H9 (cell line): ENCODE measurements around the gene WDR27. TPM values are rescaled to one million over a fixed set of nuclear protein-coding genes. Genes with fewer than 3 reads are reported as not detected.

Source experiments
- DNase-seq: peaks from one replicate; pipeline ENCODE4 v3.0.0-alpha.2; 2017
- H2AFZ ChIP-seq: one replicate; pipeline ENCODE4 v1.6.1; 2013; ENCODE audit warnings: mild to moderate bottlenecking, low read length, control low read depth, moderate library complexity
- H2AK5ac ChIP-seq: 2 replicates; pipeline ENCODE4 v1.6.1; 2013; ENCODE audit warnings: low read length, control low read depth, mixed read lengths; ENCODE audit not compliant: insufficient read length
- H2BK120ac ChIP-seq: one replicate; pipeline ENCODE4 v1.6.1; 2013; ENCODE audit warnings: low read depth, mild to moderate bottlenecking, low read length, control low read depth, inconsistent platforms; ENCODE audit not compliant: poor library complexity, severe bottlenecking
- H2BK12ac ChIP-seq: 2 replicates; pipeline ENCODE4 v1.6.1; 2013; ENCODE audit warnings: low read length, control low read depth, mixed read lengths, low read depth; ENCODE audit not compliant: insufficient read length
- H2BK15ac ChIP-seq: 2 replicates; pipeline ENCODE4 v1.6.1; 2013; ENCODE audit warnings: low read depth, low read length, control low read depth
- H2BK20ac ChIP-seq: one replicate; pipeline ENCODE4 v1.6.1; 2013; ENCODE audit warnings: low read depth, mild to moderate bottlenecking, low read length, control low read depth, inconsistent platforms; ENCODE audit not compliant: poor library complexity, severe bottlenecking
- H2BK5ac ChIP-seq: 2 replicates; pipeline ENCODE4 v1.6.1; 2013; ENCODE audit warnings: low read length, control low read depth, mixed read lengths; ENCODE audit not compliant: insufficient read length
- H3K14ac ChIP-seq: 2 replicates; pipeline ENCODE4 v1.6.1; 2013; ENCODE audit warnings: low read length, control low read depth; ENCODE audit not compliant: insufficient read depth
- H3K18ac ChIP-seq: 2 replicates; pipeline ENCODE4 v1.6.1; 2013; ENCODE audit warnings: low read depth, mild to moderate bottlenecking, mixed read lengths, low read length, control low read depth; ENCODE audit not compliant: insufficient read length
- H3K23ac ChIP-seq: 2 replicates; pipeline ENCODE4 v1.6.1; 2013; ENCODE audit warnings: low read length, control low read depth, mixed read lengths, low read depth; ENCODE audit not compliant: insufficient read length
- H3K23me2 ChIP-seq: 2 replicates; pipeline ENCODE4 v1.6.1; 2013; ENCODE audit warnings: low read depth, mild to moderate bottlenecking, mixed read lengths, low read length, control low read depth; ENCODE audit not compliant: insufficient read length, poor library complexity, severe bottlenecking
- H3K27ac ChIP-seq: 2 replicates; pipeline ENCODE4 v1.5.1; 2013; ENCODE audit warnings: low read length, control low read depth, mixed read lengths, low read depth; ENCODE audit not compliant: insufficient read length
- H3K27me3 ChIP-seq: 2 replicates; pipeline ENCODE4 v1.6.1; 2013; ENCODE audit warnings: low read length, control low read depth, inconsistent platforms; ENCODE audit not compliant: insufficient read depth
- H3K4ac ChIP-seq: 2 replicates; pipeline ENCODE4 v1.6.1; 2013; ENCODE audit warnings: low read depth, mild to moderate bottlenecking, control low read depth, inconsistent platforms, low read length, moderate library complexity
- H3K4me1 ChIP-seq: 2 replicates; pipeline ENCODE4 v1.6.1; 2013; ENCODE audit warnings: low read length, control low read depth, inconsistent platforms; ENCODE audit not compliant: insufficient read depth
- H3K4me2 ChIP-seq: 2 replicates; pipeline ENCODE4 v1.6.1; 2013; ENCODE audit warnings: low read length, control low read depth, mixed read lengths; ENCODE audit not compliant: insufficient read length, insufficient read depth
- H3K56ac ChIP-seq: 2 replicates; pipeline ENCODE4 v1.6.1; 2013; ENCODE audit warnings: low read depth, mild to moderate bottlenecking, mixed read lengths, low read length, control low read depth; ENCODE audit not compliant: insufficient read length
- H3K79me1 ChIP-seq: 2 replicates; pipeline ENCODE4 v1.6.1; 2013; ENCODE audit warnings: low read depth, mild to moderate bottlenecking, moderate library complexity, low read length, control low read depth, inconsistent platforms; ENCODE audit not compliant: insufficient read depth, poor library complexity, severe bottlenecking
- H3K79me2 ChIP-seq: 2 replicates; pipeline ENCODE4 v1.6.1; 2013; ENCODE audit warnings: low read length, control low read depth, inconsistent platforms; ENCODE audit not compliant: insufficient read depth
- H3K9ac ChIP-seq: 2 replicates; pipeline ENCODE4 v1.6.1; 2013; ENCODE audit warnings: low read length, control low read depth, mixed read lengths; ENCODE audit not compliant: insufficient read length; ENCODE audit errors: extremely low read depth
- H3K9me3 ChIP-seq: one replicate; pipeline ENCODE4 v1.6.1; 2013; ENCODE audit warnings: low read depth, low read length, inconsistent platforms; ENCODE audit not compliant: control insufficient read depth
- H3T11ph ChIP-seq: one replicate; pipeline ENCODE4 v1.6.1; 2013; ENCODE audit warnings: mild to moderate bottlenecking, low read length, control low read depth, inconsistent platforms
- H4K20me1 ChIP-seq: one replicate; pipeline ENCODE4 v1.6.1; 2013; ENCODE audit not compliant: control insufficient read depth, insufficient read length, insufficient read depth
- H4K5ac ChIP-seq: 2 replicates; pipeline ENCODE4 v1.6.1; 2013; ENCODE audit warnings: low read depth, mild to moderate bottlenecking, mixed read lengths, low read length, control low read depth; ENCODE audit not compliant: insufficient read length
- H4K8ac ChIP-seq: replicated peaks from 2 replicates; pipeline ENCODE4 v1.6.1; 2013; ENCODE audit warnings: low read length, control low read depth, mixed read lengths, low read depth; ENCODE audit not compliant: insufficient read length
- H4K91ac ChIP-seq: 2 replicates; pipeline ENCODE4 v1.6.1; 2013; ENCODE audit warnings: low read depth, mild to moderate bottlenecking, moderate library complexity, mixed read lengths, low read length, control low read depth; ENCODE audit not compliant: insufficient read length
- H3K27ac Mint-ChIP-seq, 3 experiments: 2 replicates in 2 of 3; 3 replicates in 1 of 3; pipeline ENCODE4 v1.8.0; 2020 to 2021; ENCODE audit warnings: mixed read lengths in 3 of 3, mild to moderate bottlenecking in 1 of 3, moderate library complexity in 1 of 3
- H3K27me3 Mint-ChIP-seq: 2 replicates; pipeline ENCODE4 v1.8.0; 2021; ENCODE audit warnings: low read depth, mild to moderate bottlenecking, moderate library complexity, mixed read lengths
- H3K36me3 Mint-ChIP-seq, 3 experiments: 2 replicates in 2 of 3; 3 replicates in 1 of 3; pipeline ENCODE4 v1.8.0; 2020 to 2021; ENCODE audit warnings: low read depth in 3 of 3, mixed read lengths in 3 of 3; ENCODE audit not compliant: insufficient read depth in 1 of 3
- H3K4me1 Mint-ChIP-seq, 2 experiments: 2 replicates each; pipeline ENCODE4 v1.8.0; 2020; ENCODE audit warnings: mixed read lengths in 2 of 2
- H3K4me3 Mint-ChIP-seq, 2 experiments: 2 replicates in 1 of 2; 3 replicates in 1 of 2; pipeline ENCODE4 v1.8.0; 2020 to 2021; ENCODE audit warnings: mild to moderate bottlenecking in 2 of 2, mixed read lengths in 2 of 2, moderate library complexity in 1 of 2
- H3K9me3 Mint-ChIP-seq, 2 experiments: 2 replicates in 1 of 2; 3 replicates in 1 of 2; pipeline ENCODE4 v1.8.0; 2020; ENCODE audit warnings: mild to moderate bottlenecking in 2 of 2, mixed read lengths in 2 of 2, moderate library complexity in 1 of 2
- WGBS: extraction: QIAGEN DNeasy Blood & Tissue Kit; methylation state at CpG from one replicate; pipeline ENCODE4 v1.1.7; 2013; ENCODE audit warnings: missing lambda C conversion rate, low lambda C conversion rate, mixed read lengths; ENCODE audit not compliant: insufficient read length; ENCODE audit errors: extremely low coverage; 5-methylcytosine and 5-hydroxymethylcytosine counted together
- total RNA-seq: library from RNA; stranded (reverse); gene quantifications from 2 replicates; pipeline ENCODE4 v1.2.1, GENCODE V29; 2021
- TF ChIP-seq, protein P1 (sequence below): fragments of 200-600 bp; sonication (generic); conservative IDR thresholded peaks from 3 replicates; pipeline ENCODE4 v1.8.0; 2021; ENCODE audit warnings: antibody characterized with exemption, mild to moderate bottlenecking

Gene WDR27
- total RNA-seq, 1 experiment from 2014 or later, result 48.7 TPM

DNA sequence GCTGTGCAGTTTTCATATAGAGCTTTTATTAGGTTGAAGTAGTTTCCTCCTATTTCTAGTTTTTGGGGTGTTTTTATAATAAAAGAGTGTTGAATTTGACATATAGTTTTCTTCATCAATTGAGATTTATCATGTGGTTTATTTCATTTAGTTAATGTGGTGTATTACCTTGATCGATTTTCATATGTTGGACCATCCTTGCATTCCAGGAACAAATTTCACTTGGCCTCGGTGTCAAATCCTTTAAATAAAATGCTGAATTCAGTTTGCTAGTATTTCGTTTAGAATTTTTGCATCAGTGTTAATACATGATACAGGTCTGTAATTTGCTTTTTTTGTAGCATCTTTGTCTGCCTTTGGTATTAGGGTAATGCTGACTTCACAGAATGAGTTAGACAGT, 43.6 kb upstream of the WDR27 start:
- Histone ChIP-seq H3T11ph (no peak overlapping the region), H2AK5ac (no peak overlapping the region), H3K9me3 (no peaks in the 10 kb centered on the region), H4K5ac (no peak overlapping the region), H4K91ac (no peak overlapping the region), H3K27ac (no peak overlapping the region), H2BK120ac (no peak overlapping the region), H4K20me1 (no peaks in the 10 kb centered on the region), H3K23ac (no peak overlapping the region), H2BK5ac (no peak overlapping the region), H2BK15ac (no peak overlapping the region), H2BK20ac (no peak overlapping the region), H3K9ac (no peak overlapping the region), H3K79me1 (no peaks in the 10 kb centered on the region), H2AFZ (no peak overlapping the region), H3K4me1 (no peaks in the 10 kb centered on the region), H4K8ac (no peak overlapping the region), H3K4ac (no peak overlapping the region), H3K23me2 (no peaks in the 10 kb centered on the region), H3K27me3 (no peaks in the 10 kb centered on the region), H3K14ac (no peak overlapping the region), H3K4me2 (no peak overlapping the region), H3K79me2 (no peaks in the 10 kb centered on the region), H3K56ac (no peak overlapping the region), H2BK12ac (no peak overlapping the region), H3K18ac (no peak overlapping the region)
- Mint-ChIP-seq H3K4me3 (no peak overlapping the region), H3K9me3 (peaks cover 0 to 4% of the 10 kb centered on the region in 2 experiments; a peak in 1 of 5 replicates), H3K36me3 (no peaks in the 10 kb centered on the region; a peak in 1 of 7 replicates), H3K27ac (no peak overlapping the region), H3K4me1 (peaks cover 7 to 11% of the 10 kb centered on the region in 2 experiments), H3K27me3 (peaks cover 3% of the 10 kb centered on the region; the same call in 1 of the 2 replicates)
- TF ChIP-seq, protein P1, sequence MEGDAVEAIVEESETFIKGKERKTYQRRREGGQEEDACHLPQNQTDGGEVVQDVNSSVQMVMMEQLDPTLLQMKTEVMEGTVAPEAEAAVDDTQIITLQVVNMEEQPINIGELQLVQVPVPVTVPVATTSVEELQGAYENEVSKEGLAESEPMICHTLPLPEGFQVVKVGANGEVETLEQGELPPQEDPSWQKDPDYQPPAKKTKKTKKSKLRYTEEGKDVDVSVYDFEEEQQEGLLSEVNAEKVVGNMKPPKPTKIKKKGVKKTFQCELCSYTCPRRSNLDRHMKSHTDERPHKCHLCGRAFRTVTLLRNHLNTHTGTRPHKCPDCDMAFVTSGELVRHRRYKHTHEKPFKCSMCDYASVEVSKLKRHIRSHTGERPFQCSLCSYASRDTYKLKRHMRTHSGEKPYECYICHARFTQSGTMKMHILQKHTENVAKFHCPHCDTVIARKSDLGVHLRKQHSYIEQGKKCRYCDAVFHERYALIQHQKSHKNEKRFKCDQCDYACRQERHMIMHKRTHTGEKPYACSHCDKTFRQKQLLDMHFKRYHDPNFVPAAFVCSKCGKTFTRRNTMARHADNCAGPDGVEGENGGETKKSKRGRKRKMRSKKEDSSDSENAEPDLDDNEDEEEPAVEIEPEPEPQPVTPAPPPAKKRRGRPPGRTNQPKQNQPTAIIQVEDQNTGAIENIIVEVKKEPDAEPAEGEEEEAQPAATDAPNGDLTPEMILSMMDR, result no peak
- DNase-seq, result no peak
- no CpG with 5 or more reads among the region's 3 CpGs for WGBS
